ENCODE measurements around the gene GPR87.
A peak's percentile ranks its signal among the peaks of the same experiment; 100 is the strongest.

GPR87 gene

GRCh38 chr3:151278230-151278629 lies 38.4 kb downstream of the GPR87 start, which contains the start of gene P2RY14:
Gene P2RY14 (minus strand): TSS chr3:151278542. CDS start chr3:151214316, 64,226 bp downstream.
- no peak for DNase-seq

DNA sequence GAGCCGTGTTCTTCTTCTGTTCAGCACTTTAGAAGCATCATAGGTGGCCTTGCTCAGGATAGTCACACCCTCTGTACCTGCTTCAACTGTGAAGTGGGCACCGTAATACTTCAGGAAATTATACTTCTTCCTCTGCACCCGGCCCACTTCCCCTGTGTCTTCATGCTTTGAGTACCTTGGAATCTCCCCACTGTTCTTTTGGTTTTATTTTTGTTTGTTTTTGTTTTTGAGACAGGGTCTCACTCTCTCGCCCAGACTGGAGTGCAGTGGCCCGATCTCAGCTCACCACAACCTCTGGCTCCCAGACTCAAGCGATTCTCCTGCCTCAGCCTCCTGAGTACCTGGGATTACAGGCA lies 40.0 kb downstream of the GPR87 start:
- DNase-seq = peak; percentile 8

DNA sequence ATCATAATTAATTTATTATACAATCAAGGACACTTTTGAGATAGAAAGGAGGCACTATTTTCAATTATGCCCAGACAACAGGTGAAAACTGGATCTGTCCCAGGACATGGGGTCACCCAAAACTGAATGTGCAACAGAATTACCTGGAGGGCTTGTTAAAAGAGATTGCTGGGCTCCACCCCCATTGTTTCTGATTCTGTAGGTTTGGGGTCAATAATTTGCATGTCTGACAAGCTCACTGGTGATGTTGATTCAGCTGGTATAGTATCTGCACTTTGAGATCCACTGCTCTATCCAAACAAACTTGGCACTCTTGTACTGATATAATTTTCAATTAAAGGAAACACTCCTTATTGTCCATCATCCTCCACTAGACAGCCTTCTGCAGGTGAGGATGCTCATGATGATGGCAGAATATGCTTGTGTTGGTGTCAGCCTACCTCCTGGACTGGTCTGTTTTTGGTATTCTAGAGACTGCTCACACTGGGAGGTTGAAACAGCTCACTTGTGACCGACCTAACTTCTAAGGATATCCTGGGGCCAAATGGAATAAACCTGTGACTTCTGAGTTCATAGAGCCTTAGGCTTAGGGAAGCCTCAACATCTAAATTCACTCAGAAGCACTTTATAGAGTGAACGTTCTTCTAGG lies 40.5 kb downstream of the GPR87 start:
- DNase-seq = no peak

DNA sequence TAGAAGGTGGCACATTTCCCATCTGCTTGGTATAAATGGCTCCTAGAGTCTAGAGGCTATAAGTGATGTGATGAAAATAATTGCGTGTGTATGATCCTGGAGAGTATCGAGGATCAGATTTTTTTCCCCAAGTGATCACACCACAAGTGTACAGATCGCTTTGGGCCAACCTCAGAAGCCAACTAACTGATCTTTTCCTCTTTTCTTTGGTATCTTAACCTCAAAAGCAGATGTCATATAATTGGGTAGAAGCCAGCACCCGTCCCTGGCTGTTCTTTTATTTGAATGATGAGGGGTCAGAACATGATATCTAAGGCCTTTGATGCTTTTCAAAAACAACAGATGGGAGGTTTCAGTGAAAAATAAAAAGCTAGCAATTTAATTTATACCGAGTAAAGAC lies 41.5 kb downstream of the GPR87 start:
- DNase-seq = no peak

DNA sequence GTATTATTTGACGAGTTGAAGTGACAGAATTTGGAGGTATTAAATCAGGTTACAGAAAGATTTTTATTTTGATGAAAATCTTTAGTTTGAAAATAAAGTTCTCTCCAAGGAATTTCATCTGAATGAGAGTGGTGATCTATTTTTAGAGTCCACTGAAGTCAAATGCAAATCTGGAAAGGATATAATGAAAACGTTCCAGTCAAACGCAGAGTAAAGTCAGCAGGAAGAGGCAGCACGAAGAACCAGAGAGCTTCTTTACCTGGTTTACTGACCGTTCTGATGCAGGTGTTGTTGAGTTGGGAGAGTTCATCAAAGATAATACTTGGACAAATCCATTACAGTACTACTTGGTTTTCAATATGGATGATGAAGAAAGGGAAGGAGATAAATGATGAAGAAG lies 47.0 kb downstream of the GPR87 start:
- DNase-seq = no peak

DNA sequence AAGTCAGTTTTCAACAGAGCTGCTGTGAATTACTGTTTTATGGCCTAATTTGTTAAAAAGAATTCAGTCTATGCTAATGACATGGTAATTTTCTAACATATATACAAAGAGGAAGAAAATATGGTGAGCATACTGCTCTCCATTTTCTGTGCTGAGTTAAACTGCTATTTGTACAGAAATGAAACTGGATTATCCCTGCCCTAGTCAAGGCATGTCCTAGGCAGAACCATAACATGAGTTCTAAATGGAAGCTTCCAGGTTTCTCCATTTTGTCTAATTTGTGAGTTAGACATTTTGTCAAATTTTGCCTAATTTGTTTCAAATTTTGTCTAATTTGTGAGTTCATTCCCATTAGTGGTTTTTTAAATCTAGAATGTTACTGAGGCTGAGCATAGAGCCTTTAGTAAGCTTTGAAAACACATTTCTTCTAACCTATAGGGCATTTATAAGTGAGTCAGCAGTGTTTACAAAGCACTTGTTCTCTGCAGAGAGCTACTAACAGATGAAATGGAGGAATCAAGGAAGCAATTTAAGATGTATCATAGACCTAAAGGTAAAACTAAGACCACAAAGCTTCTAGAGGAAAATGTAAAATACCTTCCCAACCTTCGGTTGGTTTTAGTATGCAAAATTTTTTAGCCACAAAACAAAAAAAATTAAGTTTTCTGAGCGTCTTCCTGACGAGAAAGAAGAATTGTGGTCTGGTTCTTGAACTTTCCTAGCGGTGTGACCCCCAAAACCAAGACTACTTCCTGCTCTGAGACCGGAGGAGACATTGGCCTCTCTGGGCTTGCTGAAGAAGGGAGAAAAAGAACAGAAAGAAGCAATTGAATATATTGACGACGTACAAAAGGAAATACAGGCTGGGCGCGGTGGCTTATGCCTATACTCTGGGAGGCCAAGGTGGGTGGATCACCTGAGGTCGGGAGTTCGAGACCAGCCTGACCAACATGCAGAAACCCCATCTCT lies 48.1 kb downstream of the GPR87 start:
- DNase-seq = no peak

DNA sequence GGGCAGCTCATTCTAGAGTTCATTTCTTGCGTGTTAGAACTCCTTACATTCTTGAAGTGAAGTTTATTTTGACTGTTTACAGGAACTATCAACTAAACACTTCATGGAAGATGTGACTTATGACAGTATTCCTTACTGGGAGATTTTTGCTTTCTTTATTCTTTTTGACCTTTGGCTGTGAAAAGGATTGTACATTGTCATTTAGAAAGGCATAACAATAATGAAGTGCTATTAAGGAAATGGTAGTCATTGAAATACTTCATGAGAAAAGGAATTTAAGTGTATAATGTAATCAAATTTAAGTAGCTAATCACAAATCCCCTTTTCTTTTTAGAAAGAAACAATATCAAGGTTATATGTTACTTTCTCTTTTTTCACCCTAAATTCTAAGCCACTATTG lies 49.6 kb downstream of the GPR87 start:
- no peak for DNase-seq

DNA sequence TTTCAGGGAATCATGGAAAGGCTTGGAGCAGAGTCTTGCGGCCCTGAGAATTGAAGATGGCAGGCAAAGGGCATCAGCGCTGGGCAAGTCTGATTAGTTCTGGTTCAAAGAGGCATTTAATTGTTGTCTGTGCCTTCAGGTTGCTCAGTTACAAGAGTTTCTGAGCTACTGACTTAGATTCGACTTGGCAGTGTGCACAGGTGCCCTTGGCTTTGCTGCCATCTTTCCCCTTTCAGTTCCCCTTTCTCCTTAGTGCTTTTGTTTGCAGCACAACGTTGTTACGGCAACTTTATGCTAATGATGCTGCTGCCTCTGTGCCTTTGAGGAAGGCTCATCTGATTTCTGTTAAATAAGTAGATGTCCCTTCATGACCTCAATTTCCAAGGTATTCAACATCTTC lies 50.8 kb downstream of the GPR87 start:
- no peak for DNase-seq

- no peak for DNase-seq
These were observed 51.5 kb downstream of the GPR87 start for GRCh38 chr3:151265166-151265565.

DNA sequence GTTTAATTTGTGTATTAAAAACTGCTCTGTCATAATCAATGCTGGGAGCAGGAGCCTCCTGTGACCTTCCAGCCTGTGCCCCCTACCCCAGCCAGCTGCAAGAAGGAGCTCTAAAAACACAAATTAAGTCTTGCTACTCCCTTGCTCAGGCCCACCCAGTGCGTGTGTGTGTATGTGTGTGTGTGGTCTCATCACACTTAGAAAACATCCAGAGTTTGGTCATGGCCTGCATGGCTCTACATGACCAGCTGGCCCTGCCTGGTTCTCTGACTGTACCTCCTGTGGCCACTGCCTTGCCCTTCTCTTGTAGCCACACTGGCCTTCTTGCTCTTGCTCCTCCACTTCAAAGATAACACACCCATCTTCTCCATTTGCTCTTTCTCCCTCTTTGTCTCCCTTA lies 52.0 kb downstream of the GPR87 start:
- no peak for DNase-seq

- no peak for DNase-seq
These were observed 53.6 kb downstream of the GPR87 start for GRCh38 chr3:151262871-151263525.

GRCh38 chr3:151259664-151260063 lies 57.0 kb downstream of the GPR87 start:
- no peak for DNase-seq

DNA sequence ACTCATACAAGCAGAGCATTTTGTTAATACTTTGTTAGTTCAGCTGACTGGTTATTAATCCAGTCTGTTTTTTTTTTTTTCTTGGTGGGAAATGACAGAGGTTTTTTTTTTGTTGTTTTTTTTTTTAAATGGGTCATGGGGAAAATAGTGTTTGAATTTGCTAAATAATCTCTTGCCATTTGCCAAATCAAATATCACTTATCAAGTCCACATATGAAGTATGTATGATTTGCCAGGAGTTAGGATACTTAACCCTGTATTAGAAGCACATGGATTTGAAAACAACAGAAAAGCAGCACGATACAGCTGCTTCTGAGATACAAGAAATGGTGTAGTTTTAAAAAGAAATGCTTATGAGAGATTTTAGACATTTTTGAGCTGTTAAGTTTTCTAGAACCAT lies 59.9 kb downstream of the GPR87 start:
- DNase-seq = no peak

GRCh38 chr3:151248772-151249337 lies 67.8 kb downstream of the GPR87 start:
- no peak for DNase-seq
